Measurements from ENCODE around the gene LSAMP. TPM values are rescaled to one million over a fixed set of nuclear protein-coding genes. Genes with fewer than 3 reads are reported as not detected.

The LSAMP gene
- total and polyA plus RNA-seq, 4 experiments from 2014 or later = not detected

DNA sequence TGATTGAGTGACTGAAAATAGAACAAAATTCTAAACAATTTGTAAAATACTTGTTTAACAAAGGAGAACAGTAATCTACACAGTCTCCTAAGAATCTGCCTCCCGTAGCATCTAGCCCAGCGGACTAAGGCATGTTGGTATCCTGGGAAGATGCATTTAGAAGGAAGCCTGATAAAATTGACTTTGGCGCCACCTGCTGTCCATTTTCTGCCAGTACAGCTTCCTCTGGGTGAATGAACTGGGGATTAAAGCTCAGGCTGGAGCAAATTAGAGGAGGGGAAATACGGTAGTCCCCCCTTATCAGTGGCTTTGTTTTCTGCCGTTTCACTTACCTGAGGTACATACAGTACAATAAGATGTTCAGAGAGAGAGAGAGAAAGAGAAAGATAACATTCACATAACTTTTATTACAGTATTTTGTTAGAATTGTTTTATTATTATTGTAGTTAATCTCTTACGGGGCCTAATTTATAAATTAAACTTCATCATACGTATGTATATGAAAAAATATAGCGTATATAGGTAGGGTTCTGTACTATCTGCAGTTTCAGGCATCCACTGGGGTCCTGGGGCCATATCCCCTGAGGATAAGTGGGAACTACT, 630.4 kb downstream of the LSAMP start:
- peak; percentile 39 to 57 (median 52) for DNase-seq
- intact Hi-C loops (cut with micrococcal nuclease) = loop anchor here (1.0 to 10.0 kb wide), 5 partner anchors 22 to 1970 kb away; no protein-coding TSS in a partner anchor
- H3K4me3 ChIP-seq (ENCODE audit: low read length in 2 of 2) = no peak overlapping the region
- H3K4me1 ChIP-seq (ENCODE audit: insufficient read depth, low read length) = no peaks in the 10 kb centered on the region
- Mint-ChIP-seq H3K27me3 (peaks cover 0 to 2% of the 10 kb centered on the region in 2 donors), H3K4me3 (no peak overlapping the region), H3K36me3 (no peaks in the 10 kb centered on the region), H3K4me1 (no peaks in the 10 kb centered on the region), H3K27ac (no peak overlapping the region), H3K9me3 (no peaks in the 10 kb centered on the region)
- ChIA-PET CTCF (ENCODE audit: partially characterized antibody) (interaction anchor here (0.6 to 1.4 kb wide), 16 partner anchors 9 to 598 kb away, joined by 3 to 11 read pairs (median 4); no protein-coding TSS in a partner anchor), POLR2A (ENCODE audit: partially characterized antibody) (no interaction called here)
- no peak overlapping the region for H3K27ac ChIP-seq (ENCODE audit: low read depth, low read length)
- no peaks in the 10 kb centered on the region for H3K9me3 ChIP-seq (ENCODE audit: control insufficient read depth in 1 of 2, low read length in 2 of 2)
- H3K36me3 ChIP-seq (ENCODE audit: insufficient read depth, low read length) = no peaks in the 10 kb centered on the region
- H3K27me3 ChIP-seq (ENCODE audit: insufficient read depth, low read length) = no peaks in the 10 kb centered on the region

DNA sequence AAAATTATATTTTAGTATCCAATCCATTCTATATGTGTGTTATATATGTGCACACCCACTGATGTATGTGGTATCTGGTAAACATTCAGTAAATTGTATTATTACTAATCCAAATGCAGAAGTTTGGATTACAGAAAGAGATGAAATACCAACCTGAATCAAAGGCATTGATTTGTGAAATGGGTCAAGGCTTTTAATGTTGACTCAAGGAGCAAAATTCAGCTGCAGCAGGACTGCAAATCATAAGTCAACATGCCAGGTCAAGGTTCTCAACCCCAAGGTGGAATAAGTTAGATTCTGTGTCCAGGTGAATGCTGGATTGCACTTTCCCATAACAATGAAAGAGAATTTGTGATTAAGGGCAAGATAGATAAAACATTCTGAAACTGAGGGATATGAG, 631.3 kb downstream of the LSAMP start:
- no peaks in the 10 kb centered on the region for H3K9me3 ChIP-seq (ENCODE audit: control insufficient read depth in 1 of 2, low read length in 2 of 2)
- no peak overlapping the region for H3K27ac Mint-ChIP-seq
- ChIA-PET POLR2A (ENCODE audit: partially characterized antibody) (no interaction called here), CTCF (ENCODE audit: partially characterized antibody) (no interaction called here)
- H3K4me1 ChIP-seq (ENCODE audit: insufficient read depth, low read length) = no peaks in the 10 kb centered on the region
- no peak overlapping the region for H3K4me3 Mint-ChIP-seq
- no peaks in the 10 kb centered on the region for H3K36me3 ChIP-seq (ENCODE audit: insufficient read depth, low read length)
- H3K27me3 Mint-ChIP-seq = peaks cover 0 to 9% of the 10 kb centered on the region in 2 donors
- no peaks in the 10 kb centered on the region for H3K4me1 Mint-ChIP-seq
- H3K27ac ChIP-seq (ENCODE audit: low read depth, low read length) = no peak overlapping the region
- no peaks in the 10 kb centered on the region for H3K27me3 ChIP-seq (ENCODE audit: insufficient read depth, low read length)
- H3K9me3 Mint-ChIP-seq = no peaks in the 10 kb centered on the region
- no peaks in the 10 kb centered on the region for H3K36me3 Mint-ChIP-seq
- no peak overlapping the region for H3K4me3 ChIP-seq (ENCODE audit: low read length in 2 of 2)
- intact Hi-C loops (cut with micrococcal nuclease) = loop anchor here (1.0 to 10.0 kb wide), 4 partner anchors 21 to 1969 kb away; no protein-coding TSS in a partner anchor
- DNase-seq = no peak

DNA sequence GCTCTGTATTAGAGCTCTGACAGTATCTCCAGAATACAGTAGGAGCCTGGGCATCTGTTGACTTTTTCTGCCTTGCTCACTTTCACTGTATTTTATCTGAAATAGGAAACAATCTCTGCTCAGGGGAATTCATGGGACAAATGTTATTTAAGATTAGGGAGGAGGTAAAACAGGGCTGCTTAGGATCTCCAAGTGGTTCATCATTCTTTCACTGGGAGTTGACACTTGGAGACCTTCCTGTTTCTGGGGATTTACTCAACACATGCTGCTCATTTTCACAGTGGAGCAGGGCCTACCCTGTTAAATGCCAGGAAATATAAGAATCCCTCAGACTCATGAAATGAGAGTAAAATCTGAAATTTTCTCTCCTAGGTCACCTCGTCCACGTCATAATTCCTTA, 636.5 kb downstream of the LSAMP start:
- Histone ChIP-seq H3K4me1 (ENCODE audit: insufficient read depth, low read length) (no peaks in the 10 kb centered on the region), H3K9me3 (ENCODE audit: control insufficient read depth in 1 of 2, low read length in 2 of 2) (no peaks in the 10 kb centered on the region), H3K36me3 (ENCODE audit: insufficient read depth, low read length) (no peaks in the 10 kb centered on the region), H3K27ac (ENCODE audit: low read depth, low read length) (no peak overlapping the region), H3K27me3 (ENCODE audit: insufficient read depth, low read length) (peaks cover 7% of the 10 kb centered on the region), H3K4me3 (ENCODE audit: low read length in 2 of 2) (no peak overlapping the region)
- H3K36me3 Mint-ChIP-seq = no peaks in the 10 kb centered on the region
- no peak for DNase-seq
- CTCF ChIA-PET (ENCODE audit: partially characterized antibody) = no interaction called here
- no peaks in the 10 kb centered on the region for H3K4me1 Mint-ChIP-seq
- H3K27me3 Mint-ChIP-seq = peaks cover 11% of the 10 kb centered on the region in 2 donors
- no peaks in the 10 kb centered on the region for H3K9me3 Mint-ChIP-seq
- POLR2A ChIA-PET (ENCODE audit: partially characterized antibody) = no interaction called here
- intact Hi-C loops (cut with micrococcal nuclease) = no loop called here
- no peak overlapping the region for H3K27ac Mint-ChIP-seq
- no peak overlapping the region for H3K4me3 Mint-ChIP-seq

DNA sequence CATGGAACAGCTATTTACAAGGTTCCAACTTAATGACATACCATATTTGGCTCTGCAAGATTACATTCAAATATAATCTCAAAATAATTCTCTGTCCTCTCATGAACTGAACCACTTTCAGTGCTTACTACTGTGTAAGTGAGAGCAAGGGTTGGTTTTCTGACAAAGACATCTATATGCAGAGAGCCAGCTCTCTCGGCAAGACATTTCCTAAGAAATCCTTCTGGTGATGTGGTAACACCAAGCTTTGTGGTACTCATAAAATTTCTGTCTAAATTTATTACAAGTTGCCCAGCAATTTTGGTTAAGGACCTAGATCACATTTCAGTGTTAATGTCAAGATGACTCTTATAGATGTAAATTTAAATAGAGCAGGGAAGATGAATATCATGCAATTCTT, 637.0 kb downstream of the LSAMP start:
- peaks cover 13 to 15% of the 10 kb centered on the region in 2 donors for H3K27me3 Mint-ChIP-seq
- Histone ChIP-seq H3K9me3 (ENCODE audit: control insufficient read depth in 1 of 2, low read length in 2 of 2) (no peaks in the 10 kb centered on the region), H3K4me1 (ENCODE audit: insufficient read depth, low read length) (no peaks in the 10 kb centered on the region), H3K27me3 (ENCODE audit: insufficient read depth, low read length) (peaks cover 7% of the 10 kb centered on the region), H3K27ac (ENCODE audit: low read depth, low read length) (no peak overlapping the region), H3K36me3 (ENCODE audit: insufficient read depth, low read length) (no peaks in the 10 kb centered on the region), H3K4me3 (ENCODE audit: low read length in 2 of 2) (no peak overlapping the region)
- no peak for DNase-seq
- H3K36me3 Mint-ChIP-seq = no peaks in the 10 kb centered on the region
- H3K9me3 Mint-ChIP-seq = no peaks in the 10 kb centered on the region
- intact Hi-C loops (cut with micrococcal nuclease) = no loop called here
- no peak overlapping the region for H3K27ac Mint-ChIP-seq
- ChIA-PET CTCF (ENCODE audit: partially characterized antibody) (interaction anchor here (0.9 kb wide), 1 partner anchor 9 kb away, joined by 3 read pairs; no protein-coding TSS in a partner anchor), POLR2A (ENCODE audit: partially characterized antibody) (no interaction called here)
- H3K4me1 Mint-ChIP-seq = no peaks in the 10 kb centered on the region
- no peak overlapping the region for H3K4me3 Mint-ChIP-seq

DNA sequence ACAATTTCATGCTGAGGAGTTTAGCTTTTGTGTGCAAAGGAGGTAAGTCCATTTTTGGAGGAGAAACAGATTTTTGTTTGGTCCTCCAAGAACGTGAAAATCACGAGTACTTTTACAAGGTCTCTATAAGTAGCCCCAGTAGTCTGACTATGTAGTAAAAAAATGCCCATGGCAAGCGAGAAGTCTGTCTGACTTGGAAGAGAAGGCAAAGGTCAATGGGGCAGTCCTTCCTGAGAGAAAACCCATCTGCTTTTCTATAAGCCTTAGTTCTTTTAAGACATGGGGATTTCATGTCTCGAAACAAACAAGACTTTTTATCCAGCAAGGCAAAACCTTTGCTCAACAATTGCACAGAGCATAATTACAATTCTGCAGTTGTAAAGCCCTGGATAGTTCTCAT, 638.8 kb downstream of the LSAMP start:
- no peaks in the 10 kb centered on the region for H3K4me1 Mint-ChIP-seq
- Histone ChIP-seq H3K27ac (ENCODE audit: low read depth, low read length) (no peak overlapping the region), H3K9me3 (ENCODE audit: control insufficient read depth in 1 of 2, low read length in 2 of 2) (no peaks in the 10 kb centered on the region), H3K27me3 (ENCODE audit: insufficient read depth, low read length) (peaks cover 7% of the 10 kb centered on the region), H3K36me3 (ENCODE audit: insufficient read depth, low read length) (no peaks in the 10 kb centered on the region), H3K4me1 (ENCODE audit: insufficient read depth, low read length) (no peaks in the 10 kb centered on the region), H3K4me3 (ENCODE audit: low read length in 2 of 2) (no peak overlapping the region)
- no peaks in the 10 kb centered on the region for H3K9me3 Mint-ChIP-seq
- ChIA-PET POLR2A (ENCODE audit: partially characterized antibody) (interaction anchor here (0.5 kb wide), 1 partner anchor 20 kb away, joined by 3 read pairs; no protein-coding TSS in a partner anchor), CTCF (ENCODE audit: partially characterized antibody) (interaction anchor here (1.7 kb wide), 1 partner anchor 23 kb away, joined by 12 read pairs; no protein-coding TSS in a partner anchor)
- intact Hi-C loops (cut with micrococcal nuclease) = no loop called here
- H3K4me3 Mint-ChIP-seq = no peak overlapping the region
- H3K36me3 Mint-ChIP-seq = no peaks in the 10 kb centered on the region
- H3K27ac Mint-ChIP-seq = no peak overlapping the region
- H3K27me3 Mint-ChIP-seq = peaks cover 21% of the 10 kb centered on the region in 2 donors
- DNase-seq = no peak

DNA sequence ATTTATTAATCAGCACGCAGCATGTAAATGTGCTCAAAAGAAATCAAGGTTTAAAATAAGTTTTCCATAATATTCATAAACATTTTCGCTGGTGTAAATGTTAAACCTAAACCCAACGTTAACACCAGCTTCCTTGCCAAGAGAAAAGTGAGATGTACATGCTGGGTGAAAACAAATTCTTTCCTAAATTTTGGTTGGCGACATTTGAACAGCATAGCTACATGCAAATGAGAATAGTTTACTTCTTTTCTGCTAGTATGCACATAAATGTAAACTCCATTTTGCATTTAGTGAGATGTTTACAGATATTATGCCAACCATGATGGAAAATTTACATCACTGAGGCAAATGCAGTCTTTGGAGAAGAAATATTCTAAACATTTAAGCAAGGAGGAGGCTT, 639.8 kb downstream of the LSAMP start:
- H3K27ac Mint-ChIP-seq = no peak overlapping the region
- no peaks in the 10 kb centered on the region for H3K4me1 ChIP-seq (ENCODE audit: insufficient read depth, low read length)
- no peaks in the 10 kb centered on the region for H3K36me3 Mint-ChIP-seq
- CTCF ChIA-PET (ENCODE audit: partially characterized antibody) = interaction anchor here (1.0 to 1.7 kb wide), 2 partner anchors 12 to 22 kb away, joined by 3 to 12 read pairs; no protein-coding TSS in a partner anchor
- POLR2A ChIA-PET (ENCODE audit: partially characterized antibody) = no interaction called here
- DNase-seq = no peak
- no peaks in the 10 kb centered on the region for H3K9me3 Mint-ChIP-seq
- no peak overlapping the region for H3K27ac ChIP-seq (ENCODE audit: low read depth, low read length)
- no peak overlapping the region for H3K4me3 ChIP-seq (ENCODE audit: low read length in 2 of 2)
- H3K27me3 ChIP-seq (ENCODE audit: insufficient read depth, low read length) = peaks cover 7% of the 10 kb centered on the region
- peaks cover 22 to 26% of the 10 kb centered on the region in 2 donors for H3K27me3 Mint-ChIP-seq
- no peaks in the 10 kb centered on the region for H3K9me3 ChIP-seq (ENCODE audit: control insufficient read depth in 1 of 2, low read length in 2 of 2)
- intact Hi-C loops (cut with micrococcal nuclease) = no loop called here
- H3K4me3 Mint-ChIP-seq = no peak overlapping the region
- H3K4me1 Mint-ChIP-seq = no peaks in the 10 kb centered on the region
- H3K36me3 ChIP-seq (ENCODE audit: insufficient read depth, low read length) = no peaks in the 10 kb centered on the region

DNA sequence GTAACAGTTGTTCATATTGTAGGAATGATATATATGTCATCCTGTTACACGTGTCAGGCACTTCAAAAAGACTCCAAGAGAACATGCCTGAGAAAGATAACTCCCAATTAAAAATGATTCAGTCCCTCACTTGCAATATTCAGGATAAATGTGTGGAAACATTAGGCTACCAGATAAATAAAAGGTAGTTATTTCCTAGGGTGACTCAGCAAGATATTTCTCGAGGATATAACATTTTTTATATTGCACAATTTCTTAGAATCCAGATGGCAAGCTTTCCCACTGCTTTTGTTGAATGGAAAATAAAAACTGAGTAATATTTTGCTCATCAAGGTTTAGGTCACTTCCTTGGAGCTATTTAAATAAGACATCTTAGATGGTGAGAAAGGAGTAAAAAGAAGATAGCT, 640.6 kb downstream of the LSAMP start:
- Mint-ChIP-seq H3K36me3 (no peaks in the 10 kb centered on the region), H3K4me1 (no peaks in the 10 kb centered on the region), H3K9me3 (no peaks in the 10 kb centered on the region), H3K27me3 (peaks cover 21 to 26% of the 10 kb centered on the region in 2 donors), H3K4me3 (no peak overlapping the region), H3K27ac (no peak overlapping the region)
- peaks cover 7% of the 10 kb centered on the region for H3K27me3 ChIP-seq (ENCODE audit: insufficient read depth, low read length)
- POLR2A ChIA-PET (ENCODE audit: partially characterized antibody) = no interaction called here
- CTCF ChIA-PET (ENCODE audit: partially characterized antibody) = interaction anchor here (1.0 to 1.7 kb wide), 3 partner anchors 13 to 21 kb away, joined by 3 to 12 read pairs (median 8); no protein-coding TSS in a partner anchor
- no peak overlapping the region for H3K4me3 ChIP-seq (ENCODE audit: low read length in 2 of 2)
- H3K4me1 ChIP-seq (ENCODE audit: insufficient read depth, low read length) = no peaks in the 10 kb centered on the region
- intact Hi-C loops (cut with micrococcal nuclease) = no loop called here
- no peak overlapping the region for H3K27ac ChIP-seq (ENCODE audit: low read depth, low read length)
- H3K9me3 ChIP-seq (ENCODE audit: control insufficient read depth in 1 of 2, low read length in 2 of 2) = no peaks in the 10 kb centered on the region
- no peak for DNase-seq
- H3K36me3 ChIP-seq (ENCODE audit: insufficient read depth, low read length) = no peaks in the 10 kb centered on the region

Data from CD4-positive, alpha-beta memory T cell (primary cell).